ENCODE data around the gene CAPG.
A peak's percentile ranks its signal among the peaks of the same experiment; 100 is the strongest.

CAPG gene

DNA sequence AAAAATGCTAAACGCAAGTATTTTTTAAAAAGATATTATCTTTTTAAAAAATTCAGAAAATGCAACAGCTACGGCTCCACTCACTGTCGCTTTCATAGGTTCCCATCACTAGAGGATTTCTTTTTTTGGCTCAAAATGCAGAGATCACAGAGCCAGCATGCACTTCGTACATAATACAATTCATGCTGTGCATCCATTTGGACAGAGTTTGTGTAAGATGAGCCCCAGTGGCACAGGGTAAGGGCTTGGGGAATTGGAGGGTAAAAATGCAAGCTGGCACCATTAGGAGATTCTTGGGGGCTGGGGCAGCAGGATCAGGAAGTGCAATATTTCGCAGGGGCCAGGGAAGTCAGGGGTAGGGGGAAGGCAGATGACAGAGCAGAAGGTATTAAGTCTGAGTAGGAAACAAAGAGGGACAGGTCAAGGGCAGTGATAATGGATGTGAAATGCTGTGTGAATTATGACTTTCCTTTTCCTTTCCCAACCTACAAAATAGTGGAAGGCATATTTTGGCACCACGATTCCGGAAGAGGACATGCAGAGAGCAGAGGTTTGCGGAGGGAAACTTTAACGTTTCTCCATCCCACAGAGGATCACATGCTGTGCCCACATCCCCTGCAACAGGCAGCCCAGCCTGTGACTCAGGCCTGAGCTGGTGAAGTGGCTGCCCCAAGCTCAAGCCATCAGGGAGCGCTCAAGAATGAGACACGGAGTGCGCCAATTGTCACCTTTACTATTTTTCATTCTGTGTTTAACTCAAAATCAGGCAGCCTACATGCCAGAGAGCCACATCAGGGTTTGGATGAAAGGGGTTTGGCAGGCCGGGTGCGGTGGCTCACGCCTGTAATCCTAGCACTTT, 4.7 kb downstream of the CAPG start:
- intact Hi-C loops (cut with micrococcal nuclease), result loop anchor here (5.0 kb wide), 1 partner anchor 192 kb away; the partner anchor contains the start of gene RNF181

GRCh38 chr2:85401844-85402243, 8.3 kb downstream of the CAPG start:
- Mint-ChIP-seq H3K4me1 (ENCODE audit: low read depth) (peaks cover 41% of the 10 kb centered on the region), H3K9me3 (no peaks in the 10 kb centered on the region), H3K27me3 (no peaks in the 10 kb centered on the region), H3K27ac (peak overlapping the region; percentile 63), H3K36me3 (ENCODE audit: low read depth) (peaks cover 74% of the 10 kb centered on the region), H3K4me3 (no peak overlapping the region)
- intact Hi-C loops (cut with micrococcal nuclease), result no loop called here

More for the DNA sequence above, 4.7 kb downstream of the CAPG start:
- Mint-ChIP-seq H3K9me3 (no peaks in the 10 kb centered on the region), H3K36me3 (ENCODE audit: low read depth) (peaks cover 53% of the 10 kb centered on the region), H3K4me1 (ENCODE audit: low read depth) (peaks cover 73% of the 10 kb centered on the region), H3K4me3 (peak overlapping the region; percentile 62), H3K27me3 (no peaks in the 10 kb centered on the region), H3K27ac (peak overlapping the region; percentile 88)

GRCh38 chr2:85401464-85401805, 8.7 kb downstream of the CAPG start:
- Mint-ChIP-seq H3K27ac (peak overlapping the region; percentile 63), H3K4me3 (no peak overlapping the region), H3K36me3 (ENCODE audit: low read depth) (peaks cover 78% of the 10 kb centered on the region), H3K9me3 (no peaks in the 10 kb centered on the region), H3K4me1 (ENCODE audit: low read depth) (peaks cover 37% of the 10 kb centered on the region), H3K27me3 (no peaks in the 10 kb centered on the region)
- intact Hi-C loops (cut with micrococcal nuclease), result no loop called here

- H3K36me3 Mint-ChIP-seq (ENCODE audit: low read depth), result peaks cover 84% of the 10 kb centered on the region
- peaks cover 31% of the 10 kb centered on the region for H3K4me1 Mint-ChIP-seq (ENCODE audit: low read depth)
- intact Hi-C loops (cut with micrococcal nuclease), result no loop called here
- peak overlapping the region; percentile 18 for H3K27ac Mint-ChIP-seq
- H3K9me3 Mint-ChIP-seq, result no peaks in the 10 kb centered on the region
- H3K27me3 Mint-ChIP-seq, result no peaks in the 10 kb centered on the region
- H3K4me3 Mint-ChIP-seq, result no peak overlapping the region
Measured at GRCh38 chr2:85400541-85401463, 9.4 kb downstream of the CAPG start.

DNA sequence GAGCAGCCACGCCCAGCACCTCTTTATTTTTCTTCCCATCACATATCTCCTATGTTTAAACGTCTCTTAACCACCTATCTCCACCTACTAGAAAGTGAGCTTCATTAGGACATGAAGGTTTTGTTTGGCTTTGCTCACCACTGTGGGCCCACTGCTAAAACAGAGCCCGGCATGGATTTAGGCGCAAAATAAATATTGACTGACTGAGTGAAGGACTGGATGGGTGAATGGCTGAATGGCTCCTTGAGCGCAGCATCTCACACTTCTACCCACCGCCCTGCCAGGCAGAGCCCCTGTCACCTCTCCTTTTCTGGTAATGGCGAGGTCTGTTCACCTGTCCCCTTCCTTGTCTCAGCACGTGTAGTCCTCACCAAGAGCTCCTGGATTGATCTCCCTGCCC, 10.1 kb downstream of the CAPG start:
- Mint-ChIP-seq H3K36me3 (ENCODE audit: low read depth) (peaks cover 92% of the 10 kb centered on the region), H3K27me3 (no peaks in the 10 kb centered on the region), H3K27ac (peak overlapping the region; percentile 18), H3K4me1 (ENCODE audit: low read depth) (peaks cover 23% of the 10 kb centered on the region), H3K4me3 (no peak overlapping the region), H3K9me3 (no peaks in the 10 kb centered on the region)
- intact Hi-C loops (cut with micrococcal nuclease), result no loop called here

DNA sequence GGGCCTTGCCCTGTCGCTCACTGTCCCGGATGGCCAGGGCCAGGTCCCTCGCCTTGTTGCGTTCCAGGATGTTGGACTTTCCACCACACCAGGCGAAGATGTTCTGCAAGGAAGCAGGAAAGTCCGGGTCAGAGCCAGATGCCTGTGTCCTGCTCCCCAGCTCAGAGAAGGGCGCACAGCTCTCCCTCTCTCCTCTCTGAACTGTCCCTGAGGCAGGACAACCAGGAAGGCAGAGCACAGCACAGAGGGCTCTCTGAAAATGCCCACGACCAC, 11.0 kb downstream of the CAPG start:
- no peak overlapping the region for H3K27ac Mint-ChIP-seq
- intact Hi-C loops (cut with micrococcal nuclease), result no loop called here
- no peak overlapping the region for H3K4me3 Mint-ChIP-seq
- peaks cover 19% of the 10 kb centered on the region for H3K4me1 Mint-ChIP-seq (ENCODE audit: low read depth)
- H3K36me3 Mint-ChIP-seq (ENCODE audit: low read depth), result peaks cover 97% of the 10 kb centered on the region
- H3K27me3 Mint-ChIP-seq, result no peaks in the 10 kb centered on the region
- no peaks in the 10 kb centered on the region for H3K9me3 Mint-ChIP-seq

DNA sequence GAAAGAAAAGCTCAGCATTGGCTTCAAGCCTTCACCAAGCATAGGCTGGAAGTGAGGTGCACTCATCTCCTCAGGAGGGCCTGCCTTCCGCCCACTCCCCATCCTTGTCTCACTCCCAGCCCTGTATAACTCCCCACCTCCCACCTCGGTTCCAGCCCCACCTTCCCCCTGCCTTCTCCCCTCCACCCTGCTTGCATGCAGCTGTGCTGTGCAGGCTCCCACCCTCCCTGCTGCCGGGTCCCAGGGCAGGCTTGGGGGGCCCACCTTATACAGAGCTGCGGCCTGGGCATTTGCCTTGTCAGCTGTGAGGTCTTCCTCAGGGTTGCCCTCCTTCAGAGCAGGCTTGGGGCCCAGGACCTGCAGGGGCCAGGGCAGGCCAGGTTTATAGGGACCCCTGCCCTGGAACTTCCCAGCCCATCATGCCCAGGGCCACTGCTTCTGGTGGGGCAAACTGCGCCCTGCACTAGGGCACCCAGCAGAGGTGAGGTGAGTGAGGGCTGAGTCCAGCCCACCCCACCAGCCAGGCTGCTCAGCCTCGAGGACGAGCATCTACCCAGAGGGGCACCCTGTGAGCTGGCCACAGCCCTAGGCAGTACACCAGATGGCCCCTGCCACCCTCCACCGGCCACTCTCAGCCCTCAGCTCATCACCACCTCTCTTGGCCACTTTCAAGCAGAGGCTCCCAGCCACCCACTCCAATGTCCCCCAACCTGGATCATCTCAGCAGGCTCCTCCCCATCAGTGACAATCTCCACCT, 11.6 kb downstream of the CAPG start:
- H3K27me3 Mint-ChIP-seq, result no peaks in the 10 kb centered on the region
- peaks cover 19% of the 10 kb centered on the region for H3K4me1 Mint-ChIP-seq (ENCODE audit: low read depth)
- H3K27ac Mint-ChIP-seq, result no peak overlapping the region
- no peak overlapping the region for H3K4me3 Mint-ChIP-seq
- H3K9me3 Mint-ChIP-seq, result no peaks in the 10 kb centered on the region
- intact Hi-C loops (cut with micrococcal nuclease), result no loop called here
- H3K36me3 Mint-ChIP-seq (ENCODE audit: low read depth), result peaks cover 97% of the 10 kb centered on the region

DNA sequence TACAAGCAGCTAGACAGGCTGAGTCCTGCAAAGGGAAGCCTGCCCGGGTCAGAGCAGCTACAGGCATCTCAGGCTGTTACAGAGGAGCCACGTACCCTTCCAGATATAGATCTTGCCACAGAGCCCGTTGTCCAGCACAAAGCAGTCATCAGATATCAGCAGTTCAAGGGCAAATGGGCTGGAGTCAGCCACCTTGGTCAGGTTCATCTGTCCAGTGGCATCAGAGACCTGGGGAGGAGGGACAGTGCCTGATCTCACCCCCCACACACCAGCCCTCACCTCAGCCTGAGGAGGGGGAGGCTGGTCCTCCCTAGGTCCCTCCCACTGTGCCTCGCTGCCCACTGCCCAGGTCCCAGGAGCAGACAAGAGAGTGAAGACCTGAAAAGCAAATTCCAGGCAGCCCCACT, 12.2 kb downstream of the CAPG start:
- Mint-ChIP-seq H3K4me1 (ENCODE audit: low read depth) (peaks cover 17% of the 10 kb centered on the region), H3K4me3 (no peak overlapping the region), H3K27ac (no peak overlapping the region), H3K9me3 (no peaks in the 10 kb centered on the region), H3K36me3 (ENCODE audit: low read depth) (peaks cover 97% of the 10 kb centered on the region), H3K27me3 (no peaks in the 10 kb centered on the region)
- intact Hi-C loops (cut with micrococcal nuclease), result no loop called here

GRCh38 chr2:85396531-85397470, 13.4 kb downstream of the CAPG start:
- H3K36me3 Mint-ChIP-seq (ENCODE audit: low read depth), result peaks cover 100% of the 10 kb centered on the region
- H3K27ac Mint-ChIP-seq, result peak overlapping the region; percentile 68

DNA sequence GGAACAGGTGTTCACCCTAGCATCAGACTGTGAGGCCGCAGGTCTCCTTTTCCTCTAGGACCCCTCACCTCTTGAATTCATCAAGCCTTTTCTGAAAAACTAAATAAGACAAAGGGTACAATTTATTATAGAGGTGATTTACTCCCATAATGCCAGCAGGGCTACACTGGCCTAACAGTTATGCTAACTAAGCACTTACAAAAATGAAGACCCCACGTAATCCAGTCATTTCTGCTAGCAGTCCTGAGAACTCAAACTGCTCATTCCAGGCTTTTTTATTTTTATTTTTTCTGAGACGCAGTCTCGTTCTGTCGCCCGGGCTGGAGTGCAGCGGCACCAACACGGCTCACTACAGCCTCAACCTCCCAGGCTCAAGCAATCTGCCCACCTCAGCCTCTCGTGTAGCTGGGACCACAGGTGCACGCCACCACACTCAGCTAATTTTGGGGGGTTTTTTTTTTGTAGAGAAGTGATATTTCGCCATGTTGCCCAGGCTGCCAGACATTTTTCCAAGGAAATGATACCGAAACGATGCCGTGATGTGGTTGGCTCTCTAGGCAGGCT, 14.2 kb downstream of the CAPG start:
- peak overlapping the region; percentile 68 for H3K27ac Mint-ChIP-seq
- H3K9me3 Mint-ChIP-seq, result no peaks in the 10 kb centered on the region
- no peak overlapping the region for H3K4me3 Mint-ChIP-seq
- no peaks in the 10 kb centered on the region for H3K27me3 Mint-ChIP-seq
- intact Hi-C loops (cut with micrococcal nuclease), result no loop called here
- H3K4me1 Mint-ChIP-seq (ENCODE audit: low read depth), result peaks cover 18% of the 10 kb centered on the region
- peaks cover 100% of the 10 kb centered on the region for H3K36me3 Mint-ChIP-seq (ENCODE audit: low read depth)

More at GRCh38 chr2:85396531-85397470, 13.4 kb downstream of the CAPG start:
- peaks cover 14% of the 10 kb centered on the region for H3K4me1 Mint-ChIP-seq (ENCODE audit: low read depth)
- intact Hi-C loops (cut with micrococcal nuclease), result no loop called here
- H3K4me3 Mint-ChIP-seq, result no peak overlapping the region
- H3K9me3 Mint-ChIP-seq, result no peaks in the 10 kb centered on the region
- no peaks in the 10 kb centered on the region for H3K27me3 Mint-ChIP-seq

GRCh38 chr2:85394976-85395375, 15.2 kb downstream of the CAPG start:
- Mint-ChIP-seq H3K4me3 (no peak overlapping the region), H3K27ac (no peak overlapping the region), H3K4me1 (ENCODE audit: low read depth) (peaks cover 20% of the 10 kb centered on the region), H3K27me3 (no peaks in the 10 kb centered on the region), H3K9me3 (no peaks in the 10 kb centered on the region), H3K36me3 (ENCODE audit: low read depth) (peaks cover 100% of the 10 kb centered on the region)
- intact Hi-C loops (cut with micrococcal nuclease), result no loop called here

GRCh38 chr2:85394261-85394681, 15.9 kb downstream of the CAPG start:
- Mint-ChIP-seq H3K27ac (peak overlapping the region; percentile 39), H3K27me3 (no peaks in the 10 kb centered on the region), H3K4me3 (no peak overlapping the region), H3K4me1 (ENCODE audit: low read depth) (peaks cover 27% of the 10 kb centered on the region), H3K36me3 (ENCODE audit: low read depth) (peaks cover 100% of the 10 kb centered on the region), H3K9me3 (no peaks in the 10 kb centered on the region)
- intact Hi-C loops (cut with micrococcal nuclease), result no loop called here

DNA sequence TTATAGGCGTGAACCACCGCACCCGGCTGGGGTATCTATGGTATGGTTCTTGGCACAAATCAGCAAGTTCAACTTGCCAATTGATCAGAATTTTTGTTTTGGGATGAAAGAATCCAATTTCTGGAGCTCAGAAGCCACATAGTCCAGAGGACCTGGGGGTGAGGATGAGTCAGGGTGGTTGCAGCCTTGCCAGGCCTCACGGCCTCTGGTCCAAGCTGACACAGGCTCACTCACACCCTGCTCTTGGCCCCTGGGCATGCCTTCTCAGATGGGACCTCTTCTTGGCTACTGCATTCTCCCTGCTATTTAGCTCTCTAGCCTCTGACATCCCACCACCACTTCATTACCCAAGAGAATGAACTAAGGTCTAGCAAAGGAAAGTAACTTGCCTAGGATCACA, 16.3 kb downstream of the CAPG start:
- Mint-ChIP-seq H3K27ac (peak overlapping the region; percentile 39), H3K36me3 (ENCODE audit: low read depth) (peaks cover 100% of the 10 kb centered on the region), H3K9me3 (no peaks in the 10 kb centered on the region), H3K4me1 (ENCODE audit: low read depth) (peaks cover 30% of the 10 kb centered on the region), H3K27me3 (no peaks in the 10 kb centered on the region), H3K4me3 (no peak overlapping the region)
- intact Hi-C loops (cut with micrococcal nuclease), result no loop called here

Measured in dendritic cell treated with granulocyte-macrophage colony-stimulating factor and Interleukin-4, amounts not matched to agents 40 ng/mL and 50 ng/mL, for 4 days (primary cell).